Activated CD8-positive, alpha-beta memory T cell treated with anti-CD3 and anti-CD28 coated beads for 4 hours (primary cell): ENCODE measurements around the gene PPT2.
"Not testable (repeated sequence)": the region's sequence is repeated elsewhere in the genome, so short reads cannot be mapped to it uniquely, and the experiment has no call there.

ENCODE experiments used
- DNase-seq, 2 donors: peaks; one replicate each; pipeline ENCODE4 v3.0.0-alpha.2; 2020; ENCODE audit warnings: low read depth in 2 of 2

The PPT2 gene

GRCh38 chr6:32127409-32127716, 26.6 kb upstream of the PPT2 start:
- DNase-seq, result no peak

DNA sequence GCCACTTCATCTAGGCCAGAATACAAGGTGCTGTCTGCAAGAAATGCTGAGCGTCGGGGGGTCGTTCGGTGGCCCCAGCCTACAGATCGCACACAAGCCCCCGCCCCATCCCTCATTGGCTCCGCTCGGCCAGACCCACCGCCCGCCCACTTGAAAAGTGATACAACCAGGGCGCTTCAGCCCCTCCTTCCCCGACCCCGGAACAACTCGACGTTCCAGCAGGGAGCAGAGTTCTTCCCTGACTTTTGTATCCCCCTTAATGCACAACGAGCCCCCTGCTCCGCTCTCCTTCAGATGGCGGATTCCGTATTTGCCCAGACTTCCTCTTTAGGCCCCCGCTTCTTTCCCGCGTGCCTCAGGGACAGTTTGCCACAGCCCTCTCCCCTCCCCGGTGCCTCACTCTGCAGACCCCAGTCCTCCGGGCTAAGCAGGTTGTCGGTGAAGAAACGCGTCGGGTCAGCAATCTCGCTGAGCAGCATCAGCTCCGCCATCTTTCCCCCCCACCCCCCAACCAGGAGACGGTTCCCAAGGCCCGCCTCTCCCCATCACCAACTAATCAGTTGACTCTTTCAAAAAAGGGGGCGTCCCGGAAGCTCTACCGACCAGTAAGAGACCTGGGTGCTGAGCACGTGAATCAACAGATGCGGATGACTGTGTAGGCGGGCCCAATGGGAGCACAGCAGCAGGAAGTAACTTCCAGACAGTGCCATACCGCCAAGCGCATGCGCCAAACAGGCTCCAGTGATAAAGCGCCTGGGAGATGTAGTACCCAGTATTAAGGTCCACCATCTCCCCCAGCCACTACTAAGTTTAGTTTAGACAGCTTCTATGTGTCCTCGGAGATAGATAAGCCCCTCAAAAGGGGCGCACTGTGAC, 26.0 kb upstream of the PPT2 start, which contains the start of gene ATF6B:
ATF6B (minus strand) TSS at position 530 of the 876 bp plus-strand sequence; CDS start at position 491, 39 bp downstream.
- DNase-seq, result peak; percentile 94 to 99

DNA sequence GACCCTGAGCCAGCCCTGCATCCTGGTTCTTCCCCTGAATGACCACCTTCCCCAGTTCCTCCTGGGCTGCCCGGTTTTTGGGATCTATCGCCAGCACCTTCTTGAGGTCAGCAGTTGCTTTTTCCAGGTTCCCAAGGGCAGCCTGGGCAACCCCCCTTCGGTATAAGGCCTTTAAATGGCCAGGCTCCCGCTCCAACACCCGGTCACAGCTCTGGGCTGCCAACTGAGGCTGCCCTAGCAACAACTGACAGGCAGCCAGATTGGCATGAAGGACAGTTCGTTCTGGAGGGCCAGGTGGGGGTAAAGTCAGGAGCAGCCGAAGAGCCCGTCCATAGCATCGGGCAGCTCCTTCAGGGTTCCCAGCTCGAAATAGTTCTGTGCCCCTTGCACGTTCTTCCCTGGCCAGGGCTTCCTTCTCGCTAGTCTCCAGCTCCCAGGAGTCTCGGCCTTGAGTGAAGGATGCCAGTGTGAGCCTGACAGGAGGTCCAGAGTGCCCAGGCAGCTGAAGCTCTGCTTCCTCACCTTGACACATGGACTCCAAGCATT, 25.1 kb upstream of the PPT2 start:
- no peak for DNase-seq

GRCh38 chr6:32129297-32130088, 24.4 kb upstream of the PPT2 start:
- DNase-seq, result no peak

DNA sequence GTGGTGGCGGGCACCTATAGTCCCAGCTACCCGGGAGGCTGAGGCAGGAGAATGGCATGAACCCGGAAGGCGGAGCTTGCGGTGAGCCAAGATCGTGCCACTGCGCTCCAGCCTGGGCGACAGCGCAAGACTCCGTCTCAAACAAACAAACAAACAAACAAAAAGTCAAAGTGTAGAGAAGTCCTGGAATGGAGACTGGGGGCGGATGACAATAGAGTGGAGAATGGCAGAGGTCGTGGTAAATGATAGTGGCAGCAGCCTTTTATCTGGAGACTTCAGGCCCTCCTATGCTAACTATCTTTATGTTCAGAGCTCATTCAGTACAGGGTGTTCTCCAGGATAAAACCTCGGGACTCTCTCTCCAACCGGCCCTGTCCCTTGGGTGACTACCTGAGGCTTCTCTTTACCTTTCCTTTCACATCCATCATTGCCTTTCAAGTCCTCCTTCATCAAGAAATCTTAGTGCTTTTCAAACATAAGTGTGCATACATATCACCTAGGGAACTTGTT, 22.4 kb upstream of the PPT2 start:
- DNase-seq, result no peak

GRCh38 chr6:32132110-32132509, 21.8 kb upstream of the PPT2 start:
- DNase-seq, result no peak

DNA sequence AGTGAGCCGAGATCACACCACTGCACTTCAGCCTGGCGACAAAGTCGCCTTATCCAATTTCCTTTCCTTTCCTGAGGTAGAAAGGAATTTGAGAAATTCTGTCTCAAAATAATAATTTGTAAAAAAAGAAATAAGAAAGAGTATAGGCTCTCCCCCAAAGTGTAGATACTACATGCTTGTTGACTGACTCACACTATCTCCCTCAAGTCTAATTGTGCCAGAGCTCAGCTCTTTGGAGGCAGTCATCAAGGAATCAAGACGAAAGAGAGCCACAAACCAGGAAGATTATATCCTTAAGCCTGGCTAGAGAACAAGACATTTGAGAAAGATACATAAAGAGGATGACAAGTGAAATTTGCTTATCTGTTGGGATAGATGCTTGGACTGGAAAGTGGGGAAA, 20.2 kb upstream of the PPT2 start:
- no peak for DNase-seq

GRCh38 chr6:32137454-32137853, 16.5 kb upstream of the PPT2 start:
- no peak for DNase-seq

DNA sequence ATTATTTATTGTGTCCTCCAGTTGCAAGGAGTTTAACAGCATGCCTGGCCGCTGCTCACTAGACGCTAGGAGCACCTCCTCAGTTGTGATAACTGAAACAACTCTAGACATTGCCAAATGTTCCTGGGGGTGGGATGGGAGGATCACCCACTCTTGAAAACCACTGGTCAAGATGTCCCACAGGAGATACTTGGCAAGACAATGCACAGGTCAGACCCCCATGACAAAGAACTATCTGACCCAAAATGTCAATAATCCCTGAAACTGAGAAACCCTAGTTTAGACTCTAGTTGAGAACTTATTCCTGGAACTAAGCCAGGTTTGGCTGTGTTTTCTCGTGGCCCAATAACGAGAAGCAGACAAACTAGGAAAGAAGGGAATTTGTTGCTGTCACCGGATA, 14.4 kb upstream of the PPT2 start:
- no peak for DNase-seq

DNA sequence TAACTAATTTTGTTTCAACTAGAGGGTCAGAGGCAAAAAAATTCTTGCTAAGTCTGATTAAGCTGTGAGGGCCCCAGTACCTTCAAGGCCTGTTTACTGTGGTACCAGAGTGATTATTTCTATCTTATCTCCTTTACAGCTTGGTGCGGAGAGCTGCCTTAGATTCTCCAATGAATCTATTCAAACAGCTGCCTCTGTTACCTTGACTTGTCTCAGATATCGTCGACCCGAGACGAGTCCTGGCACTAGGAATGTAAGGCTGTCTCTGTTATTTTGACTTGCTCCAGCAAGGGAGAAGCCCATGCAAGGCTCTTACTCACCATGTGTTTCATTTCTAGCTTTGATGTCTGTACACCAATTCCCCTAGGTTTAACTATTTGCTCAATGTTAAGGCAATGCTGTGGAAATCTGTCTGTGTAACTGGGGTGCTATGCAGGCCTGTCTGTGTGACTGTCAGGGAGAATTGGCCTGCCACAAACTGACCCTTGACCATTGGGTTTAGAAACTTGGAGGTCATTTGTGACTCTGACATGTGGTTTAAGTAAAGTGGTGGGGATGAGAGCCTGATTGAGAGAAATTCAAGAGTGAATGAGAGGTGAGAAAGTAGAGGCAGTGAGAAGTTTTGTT, 13.4 kb upstream of the PPT2 start:
- no peak for DNase-seq

GRCh38 chr6:32144238-32144637, 9.7 kb upstream of the PPT2 start:
- not testable (repeated sequence) for DNase-seq

GRCh38 chr6:32146287-32146686, 7.7 kb upstream of the PPT2 start:
- DNase-seq, result no peak

DNA sequence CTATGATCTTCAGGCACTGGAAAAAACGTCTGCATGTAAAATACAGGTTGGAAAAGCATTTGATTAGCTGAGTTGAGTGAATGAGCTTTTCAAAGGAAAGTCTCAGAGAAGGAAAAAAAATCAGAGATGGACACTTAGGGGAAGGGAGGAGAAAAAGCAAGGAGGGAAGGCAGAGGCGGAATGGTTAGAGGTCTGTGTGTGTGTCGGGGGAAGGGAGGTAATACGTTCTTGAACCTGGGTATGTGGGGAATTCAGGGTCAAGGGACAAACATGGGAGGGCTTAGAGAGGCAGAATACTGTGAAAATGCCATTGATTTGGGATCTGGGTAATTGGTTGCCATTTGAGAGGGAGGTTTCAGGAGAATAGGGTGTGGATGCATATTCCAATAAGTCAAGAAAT, 7.3 kb upstream of the PPT2 start:
- no peak for DNase-seq

DNA sequence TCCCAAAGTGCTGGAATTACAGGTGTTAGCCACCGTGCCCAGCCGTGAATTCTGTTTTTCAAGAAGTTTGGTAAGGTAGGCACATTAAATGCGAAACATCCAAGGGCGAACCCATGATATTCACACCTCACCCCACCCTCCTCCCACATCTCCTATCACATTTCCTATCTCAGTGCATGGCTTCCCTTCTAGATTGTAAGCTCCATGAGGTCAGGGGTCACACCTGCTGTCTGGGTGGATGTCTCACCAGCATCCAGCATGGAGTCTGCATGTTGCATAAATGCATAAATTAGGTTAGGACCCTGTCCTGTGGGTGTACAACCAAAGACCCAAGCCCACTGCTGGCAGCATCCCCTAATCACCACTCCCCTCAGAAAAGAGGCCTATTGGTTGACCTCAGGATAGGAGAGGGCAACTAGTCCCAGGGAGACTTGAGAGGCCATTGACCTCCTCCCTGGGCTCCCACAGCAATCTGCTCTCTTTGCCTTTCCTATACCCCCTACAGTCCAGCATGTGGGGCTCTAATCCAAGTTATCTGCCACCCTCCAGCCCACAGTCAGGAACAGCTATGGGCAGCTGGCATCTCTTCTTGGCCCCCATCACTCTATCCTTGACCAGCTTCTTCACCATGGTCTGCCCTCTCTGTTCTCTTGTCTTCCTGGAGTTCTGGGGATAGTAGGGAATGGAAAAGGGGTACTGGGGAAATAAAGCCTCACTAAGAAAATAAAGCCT, 6.4 kb upstream of the PPT2 start:
- no peak for DNase-seq

- peak; percentile 31 to 32 for DNase-seq
Observed at GRCh38 chr6:32148289-32149091, 5.5 kb upstream of the PPT2 start.

- no peak for DNase-seq
Observed at GRCh38 chr6:32149092-32149755, 4.7 kb upstream of the PPT2 start.

DNA sequence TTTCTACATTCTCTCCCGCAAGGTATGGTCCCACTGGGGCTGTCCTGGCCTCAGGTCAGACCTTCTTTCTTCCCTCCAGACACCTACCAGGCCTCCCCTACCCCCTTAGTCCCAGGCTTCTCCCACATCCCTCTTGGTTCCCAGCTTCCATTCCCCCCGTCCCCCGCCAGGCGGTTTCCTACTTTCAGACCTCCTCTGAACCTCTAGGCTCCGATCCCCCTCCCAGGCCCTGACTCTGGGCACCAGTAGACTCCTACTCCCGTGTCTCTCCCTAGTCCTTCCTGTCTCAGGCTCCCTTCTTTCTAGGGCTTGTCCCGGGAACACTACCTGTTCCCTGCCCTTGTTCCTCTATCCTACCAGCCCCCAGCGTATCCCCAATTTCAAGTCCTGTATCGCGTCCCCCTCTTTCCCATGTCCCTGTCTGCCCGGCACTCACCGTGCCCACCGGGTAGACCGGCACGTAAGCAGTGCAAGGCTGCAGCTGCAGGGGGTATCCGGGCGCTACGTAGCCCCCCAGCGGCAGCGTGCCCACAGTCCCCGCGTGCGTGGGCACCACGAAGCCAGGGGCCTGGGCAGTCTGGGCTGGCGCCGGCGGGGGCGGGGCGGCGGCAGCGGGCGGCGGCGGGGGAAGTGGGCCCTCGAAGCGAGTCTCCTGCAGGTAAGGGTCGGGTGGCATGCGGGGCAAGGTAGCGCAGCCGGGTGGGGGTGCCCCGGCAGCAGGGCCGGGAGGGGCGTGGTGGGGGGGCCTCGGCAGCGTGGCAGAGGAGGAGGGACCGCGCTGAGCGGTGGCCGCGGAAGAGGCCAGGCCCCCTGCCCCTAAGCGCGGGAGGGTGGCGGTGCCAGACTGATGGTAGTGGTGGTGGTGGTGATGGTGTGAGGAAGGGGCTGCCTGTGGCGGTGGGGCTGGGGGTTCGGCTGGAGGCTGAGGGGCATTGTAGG, 3.7 kb upstream of the PPT2 start:
- no peak for DNase-seq

DNA sequence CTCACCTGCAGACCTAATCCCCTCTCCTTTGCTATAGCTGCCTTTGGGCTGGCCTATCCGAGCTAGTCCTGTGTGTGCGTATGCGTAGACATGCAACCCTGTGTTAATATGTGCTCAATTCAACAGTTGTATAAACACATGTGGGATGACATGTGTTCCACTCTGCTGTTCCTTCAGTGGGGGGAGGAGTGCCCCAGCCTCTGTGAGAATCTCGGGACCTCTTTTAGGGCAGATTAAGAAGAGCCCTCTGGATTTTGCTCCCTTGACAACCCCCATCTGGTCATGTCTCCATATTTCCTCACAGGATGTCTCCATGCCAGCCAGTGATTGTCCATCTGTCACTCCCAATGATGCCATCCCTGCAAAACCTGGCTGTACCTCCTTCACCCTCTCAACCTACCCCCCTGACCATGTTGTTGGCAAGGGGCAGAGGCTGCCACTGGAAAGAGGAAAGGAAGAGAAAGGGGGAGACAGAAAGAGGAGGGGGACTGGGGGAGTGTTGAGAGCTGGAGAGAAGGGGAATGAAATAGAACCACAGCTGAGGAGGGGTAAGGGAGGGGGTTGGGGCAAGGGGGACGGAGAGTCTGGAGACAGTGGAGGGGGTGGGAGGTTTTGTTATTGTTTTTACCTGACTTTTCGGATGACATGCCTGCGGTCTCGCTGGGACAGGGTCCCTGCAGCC, 2.6 kb upstream of the PPT2 start:
- no peak for DNase-seq
